HG02678 (cell line): ENCODE data around the gene AGO3.

Source experiments
- ATAC-seq: cut with Tn5 transposase; IDR thresholded peaks from one replicate; pipeline ENCODE4 v1.9.1; 2021; ENCODE audit warnings: mild to moderate bottlenecking, moderate library complexity; ENCODE audit not compliant: unreplicated experiment

The AGO3 gene

DNA sequence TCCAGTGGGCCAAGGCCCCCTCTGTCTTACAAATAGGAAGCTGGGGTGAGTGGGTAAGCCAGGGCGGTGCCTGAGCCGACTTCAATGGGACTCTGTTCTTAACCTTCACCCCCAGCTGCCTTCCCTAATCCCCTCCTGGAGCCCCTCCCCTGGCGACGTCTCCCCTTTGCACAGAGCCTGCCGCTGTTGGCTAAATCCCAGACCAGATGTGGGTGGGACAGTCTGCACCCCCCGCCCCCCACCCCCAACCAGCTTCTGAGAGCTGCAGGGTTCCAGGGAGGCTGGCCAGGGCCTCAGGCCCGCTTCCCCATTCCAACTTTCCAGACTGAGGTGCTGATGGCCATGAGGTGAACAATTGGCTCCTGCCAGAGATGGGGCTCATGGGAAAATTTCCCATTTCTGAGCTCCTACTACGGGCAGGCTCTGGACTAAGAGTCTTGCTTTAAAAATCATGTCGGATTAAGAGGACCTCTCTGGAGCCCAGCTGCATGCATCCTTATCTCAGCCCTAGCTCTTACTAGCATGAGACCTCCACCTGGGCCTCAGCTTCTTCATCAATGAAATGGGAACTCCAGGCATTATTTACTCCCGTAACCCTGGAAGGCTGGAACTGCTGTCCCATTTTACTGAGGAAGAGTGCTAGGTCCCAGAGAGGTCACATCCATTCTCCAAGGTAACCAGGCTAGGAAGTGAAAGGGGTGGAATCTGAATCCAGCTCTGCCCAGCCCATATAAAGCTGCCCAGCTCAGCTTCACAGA lies 187.7 kb downstream of the AGO3 start:
- no peak for ATAC-seq

DNA sequence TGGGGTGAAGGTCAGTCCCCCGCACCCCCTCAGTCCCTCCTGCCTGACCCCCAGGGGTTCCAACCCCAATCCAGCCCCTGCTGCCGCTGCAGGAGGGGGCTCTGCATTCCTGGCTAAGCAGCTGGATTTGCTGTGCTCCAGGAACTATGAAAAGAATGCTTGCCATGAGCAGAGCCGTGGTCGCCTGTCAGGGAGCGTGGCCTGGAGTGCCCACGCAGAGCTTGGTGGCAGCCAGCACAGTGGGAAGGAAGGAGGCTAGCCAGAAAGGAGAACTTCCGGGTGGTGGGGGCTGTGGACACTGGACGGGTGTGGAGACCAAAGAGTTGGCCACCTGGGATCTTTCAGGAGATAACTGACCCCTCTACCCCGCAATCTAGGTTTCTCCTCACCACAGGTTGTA lies 188.6 kb downstream of the AGO3 start:
- ATAC-seq = no peak
